Liver (tissue), 9 donors: ENCODE measurements around the gene CMPK1. TPM values are rescaled to one million over a fixed set of nuclear protein-coding genes. Genes with fewer than 3 reads are reported as not detected.

Source experiments
- DNase-seq: peaks from one replicate; pipeline ENCODE4 v3.0.0-alpha.2; 2017; ENCODE audit warnings: low spot score
- H3K27ac ChIP-seq, 2 donors: one replicate each; pipeline ENCODE4 v1.7.0; 2013; ENCODE audit warnings: inconsistent platforms in 2 of 2, low read length in 2 of 2, control low read depth in 1 of 2, low read depth in 1 of 2, mild to moderate bottlenecking in 1 of 2
- H3K27me3 ChIP-seq, 4 donors: one replicate each; pipeline versions ENCODE4 v1.6.1 to v1.7.0; 2013; ENCODE audit warnings: low read length in 3 of 4, inconsistent platforms in 1 of 4, mild to moderate bottlenecking in 1 of 4, moderate library complexity in 1 of 4; ENCODE audit not compliant: control insufficient read depth in 4 of 4, insufficient read depth in 4 of 4
- H3K36me3 ChIP-seq, 4 donors: one replicate each; pipeline versions ENCODE4 v1.6.1 to v1.7.0; 2013; ENCODE audit warnings: low read length in 3 of 4, mild to moderate bottlenecking in 3 of 4, low read depth in 1 of 4, moderate library complexity in 1 of 4; ENCODE audit not compliant: control insufficient read depth in 4 of 4, insufficient read depth in 3 of 4
- H3K4me1 ChIP-seq, 4 donors: one replicate each; pipeline versions ENCODE4 v1.6.1 to v1.7.0; 2013; ENCODE audit warnings: low read length in 3 of 4, mild to moderate bottlenecking in 3 of 4, moderate library complexity in 1 of 4; ENCODE audit not compliant: control insufficient read depth in 4 of 4, insufficient read depth in 4 of 4
- H3K4me3 ChIP-seq, 3 donors: one replicate each; pipeline versions ENCODE4 v1.6.1 to v1.7.0; 2013; ENCODE audit warnings: low read length in 3 of 3, control low read depth in 1 of 3, low read depth in 1 of 3, mild to moderate bottlenecking in 1 of 3
- H3K9ac ChIP-seq, 2 donors: one replicate each; pipeline ENCODE4 v1.7.0; 2013; ENCODE audit warnings: low read length in 2 of 2, mild to moderate bottlenecking in 2 of 2, moderate library complexity in 2 of 2, control low read depth in 1 of 2, low read depth in 1 of 2
- H3K9me3 ChIP-seq, 4 donors: one replicate each; pipeline versions ENCODE4 v1.6.1 to v1.7.0; 2013; ENCODE audit warnings: low read length in 3 of 4; ENCODE audit not compliant: control insufficient read depth in 4 of 4
- CTCF ChIP-seq: fragments of 150-350 bp; IDR thresholded peaks from 2 replicates; pipeline ENCODE4 v1.5.1; 2017; ENCODE audit warnings: improper control_type of control experiment, low read depth, low read length; ENCODE audit not compliant: missing input control
- FOXA1 ChIP-seq: IDR thresholded peaks from 2 replicates; pipeline ENCODE4 v1.6.1; 2016; ENCODE audit warnings: antibody characterized with exemption
- FOXA2 ChIP-seq: IDR thresholded peaks from 2 replicates; pipeline ENCODE4 v1.6.1; 2016; ENCODE audit warnings: antibody characterized with exemption
- GABPA ChIP-seq, 2 donors: IDR thresholded peaks in 1 of 2; conservative IDR thresholded peaks in 1 of 2; 2 replicates each; pipeline ENCODE4 v1.6.1; 2016; ENCODE audit warnings: antibody characterized with exemption in 2 of 2, mild to moderate bottlenecking in 1 of 2, moderate library complexity in 1 of 2
- HNF4A ChIP-seq, 2 donors: conservative IDR thresholded peaks; 2 replicates each; pipeline ENCODE4 v1.6.1; 2016; ENCODE audit warnings: antibody characterized with exemption in 2 of 2, mild to moderate bottlenecking in 2 of 2
- HNF4G ChIP-seq: IDR thresholded peaks from 2 replicates; pipeline ENCODE4 v1.6.1; 2016; ENCODE audit warnings: antibody characterized with exemption
- JUND ChIP-seq, 2 donors: IDR thresholded peaks; 2 replicates each; pipeline ENCODE4 v1.6.1; 2016; ENCODE audit warnings: antibody characterized with exemption in 2 of 2
- NR2F2 ChIP-seq: IDR thresholded peaks from 2 replicates; pipeline ENCODE4 v1.6.1; 2016; ENCODE audit warnings: antibody characterized with exemption
- RAD21 ChIP-seq, 2 donors: IDR thresholded peaks; 2 replicates each; pipeline ENCODE4 v1.6.1; 2016; ENCODE audit warnings: antibody characterized with exemption in 2 of 2, mild to moderate bottlenecking in 2 of 2
- RXRA ChIP-seq, 2 donors: IDR thresholded peaks; 2 replicates each; pipeline ENCODE4 v1.6.1; 2017 to 2018; ENCODE audit warnings: antibody characterized with exemption in 2 of 2, mild to moderate bottlenecking in 1 of 2
- SP1 ChIP-seq: IDR thresholded peaks from 2 replicates; pipeline ENCODE4 v1.6.1; 2018; ENCODE audit warnings: antibody characterized with exemption, mild to moderate bottlenecking
- TAF1 ChIP-seq: conservative IDR thresholded peaks from 2 replicates; pipeline ENCODE4 v1.6.1; 2016; ENCODE audit warnings: antibody characterized with exemption, mild to moderate bottlenecking
- YY1 ChIP-seq: IDR thresholded peaks from 2 replicates; pipeline ENCODE4 v1.6.1; 2016; ENCODE audit warnings: antibody characterized with exemption, mild to moderate bottlenecking
- ZBTB33 ChIP-seq: IDR thresholded peaks from 2 replicates; pipeline ENCODE4 v1.6.1; 2016; ENCODE audit warnings: antibody characterized with exemption
- WGBS: extraction: QIAGEN DNeasy Blood & Tissue Kit; methylation state at CpG from one replicate; pipeline ENCODE4 v1.1.7; 2013; 5-methylcytosine and 5-hydroxymethylcytosine counted together
- polyA plus RNA-seq, 2 donors: library from polyadenylated mRNA; stranded (reverse) in 1 of 2; unstranded in 1 of 2; fragments of 200-250 nt in 1 of 2; fragments of >200 nt in 1 of 2; fragmentation: Nextera tagmentation in 1 of 2; extraction: Ambion mirVana in 1 of 2; gene quantifications; one replicate each; pipeline versions ENCODE4 v1.2.1 to v1.2.3, GENCODE V29; 2013 to 2015
- total RNA-seq, 2 donors: library from RNA; depleted of rRNA; stranded (reverse); fragments of >200 nt; gene quantifications; one replicate each; pipeline ENCODE4 v1.2.3, GENCODE V29; 2014
- TF ChIP-seq, protein P1 (sequence below): IDR thresholded peaks from 2 replicates; pipeline ENCODE4 v1.6.1; 2016; ENCODE audit warnings: antibody characterized with exemption
- TF ChIP-seq, protein P2 (sequence below): IDR thresholded peaks from 2 replicates; pipeline ENCODE4 v1.6.1; 2016; ENCODE audit warnings: antibody characterized with exemption, mild to moderate bottlenecking
- donor health status: healthy.
- donor health status: healthy.
- donor health status: healthy.
- donor health status: healthy.
- donor health status: healthy.

Gene CMPK1
- total and polyA plus RNA-seq, 4 donors: 66.8 to 146 (median 87.0) TPM

DNA sequence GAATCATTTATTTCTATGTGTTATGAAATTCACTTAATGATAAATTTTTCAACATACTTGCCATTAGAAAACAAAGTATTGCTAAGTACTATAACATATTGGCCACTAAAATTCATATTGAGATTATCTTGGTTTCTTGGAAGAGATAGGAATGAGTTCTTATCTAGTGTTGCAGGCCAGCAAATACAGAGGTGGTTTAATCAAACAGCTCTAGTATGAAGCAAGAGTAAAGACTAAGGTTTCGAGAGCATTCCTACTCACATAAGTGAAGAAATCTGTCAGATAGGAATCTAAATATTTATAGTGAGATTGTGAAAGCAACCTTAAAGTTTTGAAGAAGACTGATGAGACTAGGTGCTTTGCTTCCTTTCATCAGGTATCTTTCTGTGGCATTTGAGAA is 44.6 kb downstream of the CMPK1 start:
- Histone ChIP-seq H3K4me1 (no peaks in the 10 kb centered on the region), H3K27me3 (no peaks in the 10 kb centered on the region), H3K4me3 (no peak overlapping the region), H3K36me3 (peaks cover 2 to 26% (median 22%) of the 10 kb centered on the region in 4 donors), H3K9ac (no peak overlapping the region), H3K27ac (no peak overlapping the region), H3K9me3 (no peaks in the 10 kb centered on the region)
- WGBS: 49% methylated on average over 1 of the region's 1 CpG
- no peak for DNase-seq
- TF ChIP-seq RAD21 (IDR thresholded peaks at IDR 0.05): no peak
- no peak for TF ChIP-seq ZBTB33
- no peak for TF ChIP-seq NR2F2
- peak in 1 of 2 donors; percentile 19 for TF ChIP-seq HNF4A (conservative IDR thresholded peaks at IDR 0.05)
- TF ChIP-seq HNF4G: no peak
- no peak for TF ChIP-seq FOXA1
- TF ChIP-seq, protein P1, sequence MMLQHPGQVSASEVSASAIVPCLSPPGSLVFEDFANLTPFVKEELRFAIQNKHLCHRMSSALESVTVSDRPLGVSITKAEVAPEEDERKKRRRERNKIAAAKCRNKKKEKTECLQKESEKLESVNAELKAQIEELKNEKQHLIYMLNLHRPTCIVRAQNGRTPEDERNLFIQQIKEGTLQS: no peak
- no peak for TF ChIP-seq TAF1
- TF ChIP-seq, protein P2, sequence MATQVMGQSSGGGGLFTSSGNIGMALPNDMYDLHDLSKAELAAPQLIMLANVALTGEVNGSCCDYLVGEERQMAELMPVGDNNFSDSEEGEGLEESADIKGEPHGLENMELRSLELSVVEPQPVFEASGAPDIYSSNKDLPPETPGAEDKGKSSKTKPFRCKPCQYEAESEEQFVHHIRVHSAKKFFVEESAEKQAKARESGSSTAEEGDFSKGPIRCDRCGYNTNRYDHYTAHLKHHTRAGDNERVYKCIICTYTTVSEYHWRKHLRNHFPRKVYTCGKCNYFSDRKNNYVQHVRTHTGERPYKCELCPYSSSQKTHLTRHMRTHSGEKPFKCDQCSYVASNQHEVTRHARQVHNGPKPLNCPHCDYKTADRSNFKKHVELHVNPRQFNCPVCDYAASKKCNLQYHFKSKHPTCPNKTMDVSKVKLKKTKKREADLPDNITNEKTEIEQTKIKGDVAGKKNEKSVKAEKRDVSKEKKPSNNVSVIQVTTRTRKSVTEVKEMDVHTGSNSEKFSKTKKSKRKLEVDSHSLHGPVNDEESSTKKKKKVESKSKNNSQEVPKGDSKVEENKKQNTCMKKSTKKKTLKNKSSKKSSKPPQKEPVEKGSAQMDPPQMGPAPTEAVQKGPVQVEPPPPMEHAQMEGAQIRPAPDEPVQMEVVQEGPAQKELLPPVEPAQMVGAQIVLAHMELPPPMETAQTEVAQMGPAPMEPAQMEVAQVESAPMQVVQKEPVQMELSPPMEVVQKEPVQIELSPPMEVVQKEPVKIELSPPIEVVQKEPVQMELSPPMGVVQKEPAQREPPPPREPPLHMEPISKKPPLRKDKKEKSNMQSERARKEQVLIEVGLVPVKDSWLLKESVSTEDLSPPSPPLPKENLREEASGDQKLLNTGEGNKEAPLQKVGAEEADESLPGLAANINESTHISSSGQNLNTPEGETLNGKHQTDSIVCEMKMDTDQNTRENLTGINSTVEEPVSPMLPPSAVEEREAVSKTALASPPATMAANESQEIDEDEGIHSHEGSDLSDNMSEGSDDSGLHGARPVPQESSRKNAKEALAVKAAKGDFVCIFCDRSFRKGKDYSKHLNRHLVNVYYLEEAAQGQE: no peak

DNA sequence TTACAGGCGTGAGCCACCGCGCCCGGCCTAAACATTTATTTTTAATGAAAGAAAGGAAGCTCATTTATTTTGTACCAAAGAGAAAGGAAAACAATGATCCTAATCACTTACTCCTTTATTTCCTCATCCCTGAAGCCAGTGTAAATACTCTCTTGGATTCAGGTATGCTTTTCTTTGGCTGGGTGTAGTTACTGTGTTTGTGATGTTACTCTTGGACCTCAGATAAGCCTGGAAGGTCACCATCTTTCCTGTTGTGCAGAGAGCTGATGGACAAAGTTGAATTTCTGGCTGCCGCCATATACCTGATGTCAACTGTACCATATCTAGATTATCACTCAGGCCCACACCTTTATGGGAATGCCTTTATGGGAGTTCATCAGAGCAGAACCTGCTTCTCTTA is 47.1 kb downstream of the CMPK1 start:
- Histone ChIP-seq H3K27me3 (no peaks in the 10 kb centered on the region), H3K4me1 (no peaks in the 10 kb centered on the region), H3K4me3 (no peak overlapping the region), H3K27ac (no peak overlapping the region), H3K9ac (no peak overlapping the region), H3K9me3 (no peaks in the 10 kb centered on the region), H3K36me3 (peaks cover 0 to 10% (median 7%) of the 10 kb centered on the region in 4 donors)
- TF ChIP-seq JUND (IDR thresholded peaks at IDR 0.05) (no peak), CTCF (no peak), YY1 (peak; percentile 60), HNF4A (conservative IDR thresholded peaks at IDR 0.05) (peak in 1 of 2 donors; percentile 62), NR2F2 (no peak), GABPA (IDR thresholded peaks at IDR 0.05 in 1 of 2, conservative IDR thresholded peaks at IDR 0.05 in 1 of 2) (no peak), HNF4G (no peak), FOXA2 (peak; percentile 78), TAF1 (no peak), SP1 (no peak), FOXA1 (peak; percentile 23), RXRA (IDR thresholded peaks at IDR 0.05) (peak in 1 of 2 donors; percentile 49)
- TF ChIP-seq, protein P1: no peak
- no peak for DNase-seq
- 59% methylated on average over 5 of the region's 5 CpGs for WGBS
